ENCODE data around the gene TRDN.
"Not testable (repeated sequence)": the region's sequence is repeated elsewhere in the genome, so short reads cannot be mapped to it uniquely, and the experiment has no call there.

TRDN gene

DNA sequence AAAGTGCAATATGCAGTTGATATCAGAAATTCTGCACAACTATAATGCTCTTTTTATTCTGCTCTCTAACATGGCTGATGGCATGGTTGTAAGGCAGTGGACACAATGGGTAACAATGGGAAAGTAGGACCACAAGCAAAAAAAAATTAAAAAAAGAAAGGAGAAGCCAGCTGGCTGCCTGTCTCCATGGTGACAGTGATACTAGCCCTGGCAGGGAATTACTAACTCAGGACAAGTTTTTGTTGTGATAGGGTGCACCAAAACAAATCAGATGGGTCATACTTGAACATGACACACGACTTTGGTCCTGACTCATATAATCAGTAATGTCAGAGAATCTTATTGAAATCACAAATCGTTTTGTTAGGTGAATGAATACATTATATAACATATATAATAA is 169.4 kb downstream of the TRDN start:
- Histone ChIP-seq H3K36me3 (ENCODE audit: control insufficient read depth, insufficient read depth, low read length) (no peaks in the 10 kb centered on the region), H3K4me3 (ENCODE audit: insufficient read depth, low read depth, low read length) (no peak overlapping the region), H3K9me3 (ENCODE audit: control insufficient read depth, low read length) (no peaks in the 10 kb centered on the region), H3K27ac (ENCODE audit: insufficient read depth, low read depth, low read length, poor library complexity, severe bottlenecking) (no peak overlapping the region), H3K27me3 (ENCODE audit: control insufficient read depth, insufficient read depth, low read length, poor library complexity, severe bottlenecking) (no peaks in the 10 kb centered on the region), H3K4me1 (ENCODE audit: control insufficient read depth, insufficient read depth, low read length) (no peaks in the 10 kb centered on the region)
- WGBS, 2 experiments = 100% methylated on average over 1 of the region's 2 CpGs; no CpG with 5 or more reads in 1 of the 2 experiments

DNA sequence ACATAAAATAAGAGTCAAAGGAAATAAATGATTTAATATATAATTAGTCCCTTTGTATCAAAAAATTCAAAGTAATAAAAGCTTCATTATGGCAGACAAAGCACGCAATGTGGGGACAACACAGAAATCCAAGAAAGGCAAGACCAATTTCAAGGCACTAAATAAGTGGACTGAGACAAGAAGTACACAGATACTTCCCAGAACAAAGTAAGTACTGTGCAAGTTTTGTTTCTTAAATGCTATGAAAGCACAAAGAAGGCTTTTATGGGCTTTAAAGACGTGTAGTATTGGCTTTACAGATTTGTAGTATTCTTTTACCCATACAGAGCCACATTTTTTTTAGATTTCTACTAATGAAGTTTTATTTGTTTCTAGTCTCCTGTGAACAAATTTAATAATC is 174.6 kb downstream of the TRDN start:
- no peaks in the 10 kb centered on the region for H3K36me3 ChIP-seq (ENCODE audit: control insufficient read depth, insufficient read depth, low read length)
- H3K9me3 ChIP-seq (ENCODE audit: control insufficient read depth, low read length) = no peaks in the 10 kb centered on the region
- H3K27ac ChIP-seq (ENCODE audit: insufficient read depth, low read depth, low read length, poor library complexity, severe bottlenecking) = no peak overlapping the region
- no peaks in the 10 kb centered on the region for H3K27me3 ChIP-seq (ENCODE audit: control insufficient read depth, insufficient read depth, low read length, poor library complexity, severe bottlenecking)
- no peaks in the 10 kb centered on the region for H3K4me1 ChIP-seq (ENCODE audit: control insufficient read depth, insufficient read depth, low read length)
- 100% methylated on average over 1 of the region's 2 CpGs for WGBS, 2 experiments
- no peak overlapping the region for H3K4me3 ChIP-seq (ENCODE audit: insufficient read depth, low read depth, low read length)

DNA sequence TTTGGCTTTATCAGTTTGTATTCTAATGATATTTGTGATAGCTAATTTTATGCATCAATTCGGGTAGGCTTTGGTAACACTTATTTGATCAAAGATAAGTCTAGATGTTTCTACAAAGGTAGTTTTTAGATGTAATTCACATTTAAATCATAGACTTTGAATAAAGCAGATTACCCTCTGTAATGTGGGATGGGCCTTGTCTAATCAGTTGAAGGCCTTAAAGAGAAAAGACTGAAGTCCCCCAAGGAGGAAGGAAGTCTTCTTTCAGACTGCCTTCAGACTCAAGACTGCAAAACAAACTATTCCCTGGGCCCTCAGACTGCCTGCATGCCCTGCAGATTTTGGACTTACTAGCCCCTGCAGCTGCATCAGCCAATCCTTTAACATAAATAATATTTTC is 178.5 kb downstream of the TRDN start:
- no peak overlapping the region for H3K27ac ChIP-seq (ENCODE audit: insufficient read depth, low read depth, low read length, poor library complexity, severe bottlenecking)
- no peaks in the 10 kb centered on the region for H3K27me3 ChIP-seq (ENCODE audit: control insufficient read depth, insufficient read depth, low read length, poor library complexity, severe bottlenecking)
- H3K9me3 ChIP-seq (ENCODE audit: control insufficient read depth, low read length) = no peaks in the 10 kb centered on the region
- no peak overlapping the region for H3K4me3 ChIP-seq (ENCODE audit: insufficient read depth, low read depth, low read length)
- no peaks in the 10 kb centered on the region for H3K36me3 ChIP-seq (ENCODE audit: control insufficient read depth, insufficient read depth, low read length)
- H3K4me1 ChIP-seq (ENCODE audit: control insufficient read depth, insufficient read depth, low read length) = no peaks in the 10 kb centered on the region
- no CpG with 5 or more reads among the region's 1 CpG for WGBS, 2 experiments

DNA sequence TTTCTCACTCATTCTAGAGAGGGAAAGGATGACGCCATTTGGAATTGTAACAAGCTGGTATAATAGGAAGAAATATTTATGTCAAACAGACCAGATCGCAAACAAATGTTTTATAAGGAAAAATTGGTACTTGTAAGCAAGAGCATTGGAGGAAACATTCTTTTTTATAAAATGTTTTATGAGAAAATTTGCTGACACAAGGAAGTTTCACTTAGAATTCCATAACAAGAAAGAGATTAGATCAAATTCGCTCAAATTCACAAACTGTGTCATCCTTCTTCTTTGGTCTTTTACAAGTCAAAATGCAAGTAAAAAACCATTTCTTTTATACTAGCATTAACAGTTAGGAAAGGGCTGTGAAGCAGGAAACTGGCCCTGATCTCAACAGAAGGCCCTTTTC is 179.9 kb downstream of the TRDN start:
- Histone ChIP-seq H3K4me3 (ENCODE audit: insufficient read depth, low read depth, low read length) (no peak overlapping the region), H3K27ac (ENCODE audit: insufficient read depth, low read depth, low read length, poor library complexity, severe bottlenecking) (no peak overlapping the region), H3K4me1 (ENCODE audit: control insufficient read depth, insufficient read depth, low read length) (no peaks in the 10 kb centered on the region), H3K9me3 (ENCODE audit: control insufficient read depth, low read length) (no peaks in the 10 kb centered on the region), H3K27me3 (ENCODE audit: control insufficient read depth, insufficient read depth, low read length, poor library complexity, severe bottlenecking) (no peaks in the 10 kb centered on the region), H3K36me3 (ENCODE audit: control insufficient read depth, insufficient read depth, low read length) (no peaks in the 10 kb centered on the region)
- 94 to 96% methylated on average over 3 of the region's 3 CpGs for WGBS, 2 experiments

DNA sequence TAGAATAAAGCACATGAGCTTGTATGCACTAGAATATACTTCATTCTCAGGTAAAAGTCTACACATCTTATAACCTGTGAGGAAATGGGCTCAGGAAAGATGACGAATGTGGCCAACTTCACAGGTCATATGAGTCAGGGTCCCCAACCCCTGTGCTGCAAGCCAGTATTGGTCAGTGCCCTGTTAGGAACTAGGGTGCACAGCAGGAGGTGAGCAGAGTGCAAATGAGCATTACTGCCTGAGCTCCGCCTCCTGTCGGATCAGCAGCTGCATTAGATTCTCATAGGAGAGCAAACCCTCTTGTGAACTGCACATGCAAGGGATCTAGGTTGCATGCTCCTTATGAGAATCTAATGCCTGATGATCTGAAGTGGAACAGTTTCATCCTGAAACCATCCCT is 182.3 kb downstream of the TRDN start:
- Histone ChIP-seq H3K9me3 (ENCODE audit: control insufficient read depth, low read length) (no peaks in the 10 kb centered on the region), H3K4me1 (ENCODE audit: control insufficient read depth, insufficient read depth, low read length) (no peaks in the 10 kb centered on the region), H3K27ac (ENCODE audit: insufficient read depth, low read depth, low read length, poor library complexity, severe bottlenecking) (no peak overlapping the region), H3K36me3 (ENCODE audit: control insufficient read depth, insufficient read depth, low read length) (no peaks in the 10 kb centered on the region), H3K4me3 (ENCODE audit: insufficient read depth, low read depth, low read length) (no peak overlapping the region), H3K27me3 (ENCODE audit: control insufficient read depth, insufficient read depth, low read length, poor library complexity, severe bottlenecking) (no peaks in the 10 kb centered on the region)
- WGBS, 2 experiments = 96 to 98% methylated on average over 3 of the region's 3 CpGs

DNA sequence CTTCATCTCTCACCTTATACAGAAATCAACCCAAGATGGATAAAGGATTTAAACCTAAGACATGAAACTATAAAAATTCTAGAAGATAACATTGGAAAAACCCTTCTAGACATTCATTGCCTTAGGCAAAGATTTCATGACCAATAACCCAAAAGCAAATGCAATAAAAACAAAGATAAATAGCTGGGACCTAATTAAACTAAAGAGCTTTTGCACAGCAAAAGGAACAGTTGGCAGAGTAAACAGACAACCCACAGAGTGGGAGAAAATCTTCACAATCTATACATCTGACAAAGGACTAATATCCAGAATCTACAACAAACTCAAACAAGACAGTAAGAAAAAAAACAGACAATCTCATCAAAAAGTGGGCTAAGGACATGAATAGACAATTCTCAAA is 183.7 kb downstream of the TRDN start:
- not testable (repeated sequence) for H3K4me3 ChIP-seq (ENCODE audit: insufficient read depth, low read depth, low read length); H3K36me3 ChIP-seq (ENCODE audit: control insufficient read depth, insufficient read depth, low read length); H3K27ac ChIP-seq (ENCODE audit: insufficient read depth, low read depth, low read length, poor library complexity, severe bottlenecking); H3K4me1 ChIP-seq (ENCODE audit: control insufficient read depth, insufficient read depth, low read length); H3K9me3 ChIP-seq (ENCODE audit: control insufficient read depth, low read length); H3K27me3 ChIP-seq (ENCODE audit: control insufficient read depth, insufficient read depth, low read length, poor library complexity, severe bottlenecking)

DNA sequence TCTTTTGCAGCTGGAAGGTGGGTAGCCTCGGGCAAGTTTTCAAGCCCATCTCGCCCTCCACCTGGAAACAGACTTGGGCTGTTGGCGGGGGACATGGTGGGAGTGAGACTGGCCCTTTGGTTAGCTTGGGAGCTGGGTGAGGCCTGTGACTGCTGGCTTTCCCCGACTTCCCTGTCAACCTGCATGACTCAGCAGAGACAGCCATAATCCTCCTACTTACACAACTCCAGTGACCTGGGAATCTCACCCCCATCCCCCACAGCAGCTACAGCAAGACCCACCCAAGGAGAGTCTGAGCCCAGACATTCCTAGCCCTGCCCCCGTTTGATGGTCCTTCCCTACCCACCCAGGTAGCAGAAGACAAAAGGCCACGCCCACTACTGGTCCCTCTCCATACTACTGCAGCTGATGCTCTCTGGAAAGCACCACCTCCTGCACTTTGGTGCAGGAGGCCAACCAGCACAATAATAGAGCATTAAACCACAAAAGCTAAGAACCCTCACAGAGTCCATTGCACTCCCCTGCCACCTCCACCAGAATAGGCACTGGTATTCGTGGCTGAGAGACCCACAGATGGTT is 188.4 kb downstream of the TRDN start:
- Histone ChIP-seq H3K36me3 (ENCODE audit: control insufficient read depth, insufficient read depth, low read length) (no peaks in the 10 kb centered on the region), H3K9me3 (ENCODE audit: control insufficient read depth, low read length) (no peaks in the 10 kb centered on the region), H3K27me3 (ENCODE audit: control insufficient read depth, insufficient read depth, low read length, poor library complexity, severe bottlenecking) (no peaks in the 10 kb centered on the region), H3K4me3 (ENCODE audit: insufficient read depth, low read depth, low read length) (no peak overlapping the region), H3K4me1 (ENCODE audit: control insufficient read depth, insufficient read depth, low read length) (no peaks in the 10 kb centered on the region), H3K27ac (ENCODE audit: insufficient read depth, low read depth, low read length, poor library complexity, severe bottlenecking) (no peak overlapping the region)
- WGBS, 2 experiments = 90 to 92% methylated on average over 7 of the region's 7 CpGs

DNA sequence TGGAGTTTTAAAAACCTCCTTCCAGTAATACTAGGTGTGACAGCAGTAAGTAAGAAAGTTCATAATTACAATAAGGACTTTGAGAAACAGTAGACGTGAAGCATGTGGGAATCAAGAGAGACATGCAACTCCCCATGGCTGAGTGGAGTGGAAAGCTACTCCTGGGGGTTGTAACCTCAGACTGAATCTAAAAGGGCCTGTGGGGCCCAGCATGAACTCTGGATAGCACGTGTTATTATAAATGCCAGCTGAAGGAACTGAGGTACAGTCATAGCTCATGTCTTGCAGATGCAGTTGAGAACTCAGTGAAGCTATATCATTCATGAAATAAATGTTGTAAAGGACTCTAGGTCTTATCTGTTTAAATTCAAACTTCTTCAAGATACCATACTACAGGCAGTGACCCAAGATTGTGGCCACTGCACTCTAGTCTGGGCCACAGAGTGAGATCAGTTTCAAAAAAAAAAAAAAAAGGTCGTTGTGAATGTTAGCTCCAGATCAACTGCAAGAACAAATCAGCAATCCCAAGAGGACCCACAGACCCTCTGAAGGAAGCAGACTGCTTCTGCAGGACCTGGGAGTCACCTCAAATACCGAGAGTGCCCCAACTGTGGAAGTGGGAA is 189.3 kb downstream of the TRDN start:
- H3K27ac ChIP-seq (ENCODE audit: insufficient read depth, low read depth, low read length, poor library complexity, severe bottlenecking) = no peak overlapping the region
- H3K36me3 ChIP-seq (ENCODE audit: control insufficient read depth, insufficient read depth, low read length) = no peaks in the 10 kb centered on the region
- WGBS, 2 experiments = 92 to 98% methylated on average over 4 of the region's 4 CpGs
- H3K27me3 ChIP-seq (ENCODE audit: control insufficient read depth, insufficient read depth, low read length, poor library complexity, severe bottlenecking) = no peaks in the 10 kb centered on the region
- H3K4me1 ChIP-seq (ENCODE audit: control insufficient read depth, insufficient read depth, low read length) = no peaks in the 10 kb centered on the region
- no peaks in the 10 kb centered on the region for H3K9me3 ChIP-seq (ENCODE audit: control insufficient read depth, low read length)
- H3K4me3 ChIP-seq (ENCODE audit: insufficient read depth, low read depth, low read length) = no peak overlapping the region

DNA sequence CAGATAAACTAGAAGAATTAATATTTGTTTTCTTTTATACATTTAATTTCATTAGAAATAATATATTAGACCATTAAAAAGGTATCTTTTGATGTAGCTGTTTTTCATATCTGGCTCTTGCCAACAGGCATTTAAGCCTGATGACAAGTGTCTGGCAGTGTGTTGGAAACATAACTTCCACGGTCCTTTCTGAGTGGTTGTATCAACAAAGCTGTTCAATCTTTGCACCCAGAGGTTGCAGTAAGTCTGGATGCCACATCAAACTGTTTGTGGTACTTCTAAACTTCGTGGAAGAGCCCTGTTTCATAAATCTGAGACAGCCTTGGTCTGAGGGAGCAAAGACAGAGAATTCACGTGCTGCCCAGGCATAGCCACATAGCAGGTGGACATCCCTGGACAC is 197.4 kb downstream of the TRDN start:
- Histone ChIP-seq H3K27me3 (ENCODE audit: control insufficient read depth, insufficient read depth, low read length, poor library complexity, severe bottlenecking) (no peaks in the 10 kb centered on the region), H3K36me3 (ENCODE audit: control insufficient read depth, insufficient read depth, low read length) (no peaks in the 10 kb centered on the region), H3K27ac (ENCODE audit: insufficient read depth, low read depth, low read length, poor library complexity, severe bottlenecking) (no peak overlapping the region), H3K9me3 (ENCODE audit: control insufficient read depth, low read length) (no peaks in the 10 kb centered on the region), H3K4me3 (ENCODE audit: insufficient read depth, low read depth, low read length) (no peak overlapping the region), H3K4me1 (ENCODE audit: control insufficient read depth, insufficient read depth, low read length) (no peaks in the 10 kb centered on the region)
- 84 to 87% methylated on average over 3 of the region's 3 CpGs for WGBS, 2 experiments

DNA sequence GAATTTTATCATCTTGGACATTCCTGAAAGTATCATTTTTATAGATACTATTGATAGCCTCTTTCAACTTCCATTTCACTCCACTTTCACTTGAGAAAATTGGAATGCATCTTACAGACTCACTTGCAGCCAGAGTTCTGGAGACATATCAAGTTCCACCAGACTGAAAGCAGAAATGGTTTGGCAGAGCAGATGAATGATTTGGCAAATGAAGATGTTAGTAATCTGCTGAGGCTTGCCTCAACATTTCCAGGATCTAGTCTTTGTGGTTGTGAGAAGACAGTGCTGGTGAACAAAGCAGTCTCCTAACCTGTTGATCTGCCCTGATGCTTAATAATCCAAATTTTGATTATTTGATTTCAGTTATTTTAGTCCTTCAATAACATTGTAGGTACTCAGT is 202.6 kb downstream of the TRDN start:
- H3K36me3 ChIP-seq (ENCODE audit: control insufficient read depth, insufficient read depth, low read length) = no peaks in the 10 kb centered on the region
- no peaks in the 10 kb centered on the region for H3K4me1 ChIP-seq (ENCODE audit: control insufficient read depth, insufficient read depth, low read length)

DNA sequence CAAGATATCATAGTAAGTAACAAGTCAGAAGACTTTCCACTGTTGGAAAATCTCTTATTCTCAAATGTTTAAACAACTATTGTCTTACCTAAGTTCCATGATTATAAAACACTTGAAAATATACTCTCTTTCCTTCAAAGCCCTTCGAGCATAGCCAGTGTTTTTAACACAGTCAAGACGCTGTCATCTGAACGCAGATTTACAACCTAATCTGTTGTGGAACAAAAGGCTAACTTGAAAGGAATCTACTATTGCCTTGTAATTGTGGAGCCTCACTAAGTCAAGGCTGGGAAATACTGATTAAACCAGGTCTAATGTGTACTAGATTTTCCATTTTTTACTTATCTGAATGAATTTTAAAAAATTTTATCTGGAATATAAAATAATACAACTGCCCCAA is 205.8 kb downstream of the TRDN start:
- Histone ChIP-seq H3K4me1 (ENCODE audit: control insufficient read depth, insufficient read depth, low read length) (no peaks in the 10 kb centered on the region), H3K4me3 (ENCODE audit: insufficient read depth, low read depth, low read length) (no peak overlapping the region), H3K27ac (ENCODE audit: insufficient read depth, low read depth, low read length, poor library complexity, severe bottlenecking) (no peak overlapping the region), H3K36me3 (ENCODE audit: control insufficient read depth, insufficient read depth, low read length) (no peaks in the 10 kb centered on the region), H3K9me3 (ENCODE audit: control insufficient read depth, low read length) (no peaks in the 10 kb centered on the region), H3K27me3 (ENCODE audit: control insufficient read depth, insufficient read depth, low read length, poor library complexity, severe bottlenecking) (no peaks in the 10 kb centered on the region)
- 90 to 96% methylated on average over 3 of the region's 3 CpGs for WGBS, 2 experiments

More for the DNA sequence above, 202.6 kb downstream of the TRDN start:
- Histone ChIP-seq H3K27ac (ENCODE audit: insufficient read depth, low read depth, low read length, poor library complexity, severe bottlenecking) (no peak overlapping the region), H3K27me3 (ENCODE audit: control insufficient read depth, insufficient read depth, low read length, poor library complexity, severe bottlenecking) (no peaks in the 10 kb centered on the region), H3K9me3 (ENCODE audit: control insufficient read depth, low read length) (no peaks in the 10 kb centered on the region), H3K4me3 (ENCODE audit: insufficient read depth, low read depth, low read length) (no peak overlapping the region)
